Testis (tissue), 2 donors: ENCODE results near the gene LAD1.

Experiments
- CTCF ChIP-seq, 3 experiments: fragments of 450-650 bp in 2 of 3; fragments of 200-600 bp in 1 of 3; sonication (generic) in 1 of 3; IDR thresholded peaks; one replicate each; pipeline ENCODE4 v1.5.1; 2016 to 2019; ENCODE audit warnings: antibody characterized with exemption in 3 of 3, mild to moderate bottlenecking in 2 of 3, moderate library complexity in 1 of 3
- POLR2A ChIP-seq: fragments of 450-650 bp; IDR thresholded peaks from one replicate; pipeline ENCODE4 v1.6.1; 2017; ENCODE audit warnings: antibody characterized with exemption, mild to moderate bottlenecking, moderate library complexity

GRCh38 chr1:201430776-201431175 is 31.7 kb upstream of the LAD1 start:
- TF ChIP-seq POLR2A (no peak), CTCF (IDR thresholded peaks at IDR 0.05) (no peak)
